Kidney (tissue), 14 donors: Measurements from ENCODE around the gene KLHL3. TPM values are rescaled to one million over a fixed set of nuclear protein-coding genes. Genes with fewer than 3 reads are reported as not detected.

ENCODE experiments used
- DNase-seq, 5 donors: peaks; one replicate each; pipeline ENCODE4 v3.0.0-alpha.2; 2013 to 2020
- FAIRE-seq: peaks from 2 replicates; lab custom pipeline; 2012; peaks lifted over from hg19 to GRCh38; lab: Jason Lieb, UNC
- H3K27ac ChIP-seq, 2 donors: one replicate each; pipeline ENCODE4 v1.7.0; 2013; ENCODE audit warnings: low read depth in 2 of 2, low read length in 2 of 2, inconsistent platforms in 1 of 2
- H3K27me3 ChIP-seq: one replicate; pipeline ENCODE4 v1.7.1; 2013; ENCODE audit warnings: low read length, inconsistent platforms; ENCODE audit not compliant: control insufficient read depth, insufficient read depth
- H3K36me3 ChIP-seq, 3 donors: one replicate each; pipeline versions ENCODE4 v1.7.0 to v1.7.1; 2013; ENCODE audit warnings: low read length in 3 of 3, control low read depth in 1 of 3, inconsistent platforms in 1 of 3; ENCODE audit not compliant: insufficient read depth in 3 of 3, control insufficient read depth in 2 of 3
- H3K4me1 ChIP-seq, 3 donors: one replicate each; pipeline versions ENCODE4 v1.7.0 to v1.7.1; 2013; ENCODE audit warnings: low read length in 3 of 3, inconsistent platforms in 1 of 3, low read depth in 1 of 3; ENCODE audit not compliant: control insufficient read depth in 2 of 3, insufficient read depth in 2 of 3
- H3K4me3 ChIP-seq, 3 donors: one replicate each; pipeline versions ENCODE4 v1.7.0 to v1.8.1; 2013; ENCODE audit warnings: low read length in 3 of 3, control low read depth in 1 of 3, inconsistent platforms in 1 of 3
- H3K9ac ChIP-seq, 3 donors: one replicate each; pipeline versions ENCODE4 v1.7.0 to v1.7.1; 2013; ENCODE audit warnings: low read length in 3 of 3, control low read depth in 1 of 3, inconsistent platforms in 1 of 3
- H3K9me3 ChIP-seq, 3 donors: one replicate each; pipeline versions ENCODE4 v1.7.0 to v1.7.1; 2013; ENCODE audit warnings: low read length in 3 of 3, control low read depth in 1 of 3, inconsistent platforms in 1 of 3; ENCODE audit not compliant: control insufficient read depth in 2 of 3, insufficient read depth in 1 of 3
- intact Hi-C: fragments of 100-400 bp; cut with DNase I; formaldehyde crosslinking; loops from one replicate; pipeline ENCODE4 v1.11.1; 2022
- polyA plus RNA-seq: library from polyadenylated mRNA; stranded (reverse); fragments of 350-450 nt; fragmentation: Illumina TruSeq; extraction: RNeasy Lipid Tissue Mini Kit (QIAGEN cat#74804); gene quantifications from one replicate; pipeline ENCODE4 v1.2.3, GENCODE V29; 2014; ENCODE audit warnings: low read depth, low replicate concordance; ENCODE audit not compliant: insufficient read depth
- total RNA-seq: library from RNA; stranded (reverse); fragmentation: NEBNext Ultra II Directional; extraction: Animal tissue kit (Norgen Biotek cat#: 25700); gene quantifications from one replicate; pipeline ENCODE4 v1.2.1, GENCODE V29; 2021
- TF ChIP-seq, protein P1 (sequence below): IDR thresholded peaks from 3 replicates; pipeline ENCODE4 v1.5.1; 2012; ENCODE audit warnings: mild to moderate bottlenecking, moderate library complexity, borderline replicate concordance; ENCODE audit not compliant: insufficient read depth; ENCODE audit errors: extremely low read depth
- donor health status: control.
- donor health status: control.
- donor health status: control.
- donor health status: control.
- donor health status: control.
- donor health status: DM: yes; HTN: yes; CAD: no.
- donor health status: Normal renal cell carcinoma (clear cell type).

KLHL3 gene
- total and polyA plus RNA-seq, 2 donors from 2014 or later, result 8.6 to 15.0 TPM

DNA sequence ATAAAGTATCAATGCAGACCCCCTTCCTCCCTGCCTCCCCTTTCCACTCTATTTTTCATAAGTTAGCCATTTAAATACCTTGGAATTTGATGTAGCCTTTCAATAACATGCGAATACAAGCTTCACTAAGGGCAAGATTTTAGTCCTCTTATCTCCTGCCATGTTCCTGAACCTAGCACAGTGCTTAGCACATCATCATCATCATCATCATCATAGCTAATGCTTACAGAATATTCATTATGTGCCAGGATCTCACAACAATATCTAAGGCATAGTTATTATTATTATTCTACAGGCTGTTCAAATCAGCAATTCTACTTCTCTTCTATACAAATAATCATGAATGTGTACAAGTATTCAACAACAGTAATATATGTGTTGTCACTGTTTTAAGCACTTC lies 20.4 kb downstream of the KLHL3 start:
- intact Hi-C loops, result no loop called here
- FAIRE-seq (no peak), DNase-seq (no peak)
- no peaks in the 10 kb centered on the region for H3K9me3 ChIP-seq
- H3K9ac ChIP-seq, result no peak overlapping the region
- no peak overlapping the region for H3K4me3 ChIP-seq
- H3K27ac ChIP-seq, result no peak overlapping the region
- no peaks in the 10 kb centered on the region for H3K27me3 ChIP-seq
- peaks cover 0 to 1% (median 0%) of the 10 kb centered on the region in 3 donors for H3K36me3 ChIP-seq
- no peaks in the 10 kb centered on the region for H3K4me1 ChIP-seq
- TF ChIP-seq, protein P1, sequence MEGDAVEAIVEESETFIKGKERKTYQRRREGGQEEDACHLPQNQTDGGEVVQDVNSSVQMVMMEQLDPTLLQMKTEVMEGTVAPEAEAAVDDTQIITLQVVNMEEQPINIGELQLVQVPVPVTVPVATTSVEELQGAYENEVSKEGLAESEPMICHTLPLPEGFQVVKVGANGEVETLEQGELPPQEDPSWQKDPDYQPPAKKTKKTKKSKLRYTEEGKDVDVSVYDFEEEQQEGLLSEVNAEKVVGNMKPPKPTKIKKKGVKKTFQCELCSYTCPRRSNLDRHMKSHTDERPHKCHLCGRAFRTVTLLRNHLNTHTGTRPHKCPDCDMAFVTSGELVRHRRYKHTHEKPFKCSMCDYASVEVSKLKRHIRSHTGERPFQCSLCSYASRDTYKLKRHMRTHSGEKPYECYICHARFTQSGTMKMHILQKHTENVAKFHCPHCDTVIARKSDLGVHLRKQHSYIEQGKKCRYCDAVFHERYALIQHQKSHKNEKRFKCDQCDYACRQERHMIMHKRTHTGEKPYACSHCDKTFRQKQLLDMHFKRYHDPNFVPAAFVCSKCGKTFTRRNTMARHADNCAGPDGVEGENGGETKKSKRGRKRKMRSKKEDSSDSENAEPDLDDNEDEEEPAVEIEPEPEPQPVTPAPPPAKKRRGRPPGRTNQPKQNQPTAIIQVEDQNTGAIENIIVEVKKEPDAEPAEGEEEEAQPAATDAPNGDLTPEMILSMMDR, result no peak

DNA sequence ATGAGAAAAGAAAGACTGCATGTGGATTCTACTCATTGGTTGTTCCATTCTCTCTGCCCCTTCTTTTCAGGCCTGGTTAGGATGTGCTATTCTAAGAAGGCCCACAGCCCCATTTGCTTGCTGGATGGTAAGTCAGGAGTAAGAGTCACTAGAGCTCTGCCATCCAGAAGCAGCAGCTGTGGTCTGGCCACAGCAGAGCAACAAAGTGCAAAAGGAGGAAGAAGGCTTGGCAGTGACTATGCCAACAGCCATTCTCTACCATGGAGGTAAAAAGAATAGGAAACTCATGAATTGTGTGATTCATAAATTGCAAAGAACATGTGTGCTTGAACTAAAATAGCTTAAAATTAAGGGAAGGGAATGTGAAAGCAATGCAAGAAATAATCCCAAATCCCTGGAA lies 20.9 kb downstream of the KLHL3 start:
- H3K27ac ChIP-seq, result no peak overlapping the region
- TF ChIP-seq, protein P1, result no peak
- H3K4me3 ChIP-seq, result no peak overlapping the region
- H3K27me3 ChIP-seq, result no peaks in the 10 kb centered on the region
- no peaks in the 10 kb centered on the region for H3K36me3 ChIP-seq
- DNase-seq (no peak), FAIRE-seq (no peak)
- no peaks in the 10 kb centered on the region for H3K4me1 ChIP-seq
- H3K9ac ChIP-seq, result no peak overlapping the region
- intact Hi-C loops, result no loop called here
- H3K9me3 ChIP-seq, result no peaks in the 10 kb centered on the region

DNA sequence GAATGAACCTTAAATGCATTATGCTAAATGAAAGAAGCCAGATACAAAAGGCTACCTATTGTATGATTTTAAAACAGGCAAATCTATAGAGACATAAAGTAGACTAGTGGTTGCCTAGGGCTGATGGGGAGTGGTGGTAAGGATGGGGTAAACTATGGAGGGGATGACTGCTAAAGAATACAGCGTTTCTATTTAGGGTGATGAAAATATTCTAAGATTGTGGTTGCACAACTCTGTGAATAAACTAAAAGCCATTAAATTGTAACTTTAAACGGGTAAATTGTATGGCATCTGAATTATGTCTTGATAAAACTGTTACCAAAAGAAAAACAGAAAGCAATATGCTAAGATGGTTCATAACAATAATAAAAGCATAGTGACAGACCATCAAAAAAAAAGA lies 21.4 kb downstream of the KLHL3 start:
- DNase-seq (no peak), FAIRE-seq (no peak)
- no peak overlapping the region for H3K4me3 ChIP-seq
- H3K4me1 ChIP-seq, result no peaks in the 10 kb centered on the region
- H3K36me3 ChIP-seq, result no peaks in the 10 kb centered on the region
- no peak overlapping the region for H3K9ac ChIP-seq
- H3K27me3 ChIP-seq, result no peaks in the 10 kb centered on the region
- H3K9me3 ChIP-seq, result no peaks in the 10 kb centered on the region
- no peak overlapping the region for H3K27ac ChIP-seq
- intact Hi-C loops, result no loop called here
- TF ChIP-seq, protein P1, result no peak

DNA sequence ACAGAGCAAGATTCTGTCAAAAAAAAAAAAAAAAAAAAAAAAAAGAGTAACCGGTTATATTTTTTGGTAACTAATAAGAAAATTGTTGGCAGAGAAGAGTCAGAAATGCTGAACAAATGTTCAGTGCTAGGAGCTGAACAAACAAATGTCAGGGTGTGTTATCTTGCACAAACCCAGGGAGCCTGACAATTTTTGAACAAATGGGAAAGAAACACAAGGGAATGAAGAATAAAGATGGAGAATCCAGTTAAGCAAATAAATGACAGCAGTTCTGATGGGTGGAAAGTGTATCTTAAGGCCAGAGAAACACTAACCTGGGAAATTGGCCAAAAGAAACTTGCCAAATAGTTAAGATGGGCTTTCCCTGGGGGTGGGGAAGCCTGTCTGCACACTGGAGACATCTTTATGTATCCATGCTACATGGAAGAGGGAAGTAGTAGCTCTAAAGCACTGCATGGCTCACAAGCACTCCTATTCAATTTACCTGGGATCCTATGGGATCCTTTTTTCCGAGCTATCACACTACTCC lies 23.7 kb downstream of the KLHL3 start:
- intact Hi-C loops, result no loop called here
- TF ChIP-seq, protein P1, result no peak
- Histone ChIP-seq H3K9ac (no peak overlapping the region), H3K27me3 (no peaks in the 10 kb centered on the region), H3K9me3 (no peaks in the 10 kb centered on the region), H3K36me3 (peaks cover 0 to 5% (median 0%) of the 10 kb centered on the region in 3 donors), H3K27ac (no peak overlapping the region), H3K4me1 (peaks cover 0 to 5% (median 0%) of the 10 kb centered on the region in 3 donors), H3K4me3 (no peak overlapping the region)
- DNase-seq (no peak), FAIRE-seq (no peak)
